CD4-positive, alpha-beta T cell treated with Interleukin-4 for 4 hours (primary cell): ENCODE data around the gene FGF3.
"Not testable (repeated sequence)": the region's sequence is repeated elsewhere in the genome, so short reads cannot be mapped to it uniquely, and the experiment has no call there.

Experiments used
- DNase-seq: peaks from one replicate; pipeline ENCODE4 v3.0.0-alpha.2; 2020

FGF3 gene

DNA sequence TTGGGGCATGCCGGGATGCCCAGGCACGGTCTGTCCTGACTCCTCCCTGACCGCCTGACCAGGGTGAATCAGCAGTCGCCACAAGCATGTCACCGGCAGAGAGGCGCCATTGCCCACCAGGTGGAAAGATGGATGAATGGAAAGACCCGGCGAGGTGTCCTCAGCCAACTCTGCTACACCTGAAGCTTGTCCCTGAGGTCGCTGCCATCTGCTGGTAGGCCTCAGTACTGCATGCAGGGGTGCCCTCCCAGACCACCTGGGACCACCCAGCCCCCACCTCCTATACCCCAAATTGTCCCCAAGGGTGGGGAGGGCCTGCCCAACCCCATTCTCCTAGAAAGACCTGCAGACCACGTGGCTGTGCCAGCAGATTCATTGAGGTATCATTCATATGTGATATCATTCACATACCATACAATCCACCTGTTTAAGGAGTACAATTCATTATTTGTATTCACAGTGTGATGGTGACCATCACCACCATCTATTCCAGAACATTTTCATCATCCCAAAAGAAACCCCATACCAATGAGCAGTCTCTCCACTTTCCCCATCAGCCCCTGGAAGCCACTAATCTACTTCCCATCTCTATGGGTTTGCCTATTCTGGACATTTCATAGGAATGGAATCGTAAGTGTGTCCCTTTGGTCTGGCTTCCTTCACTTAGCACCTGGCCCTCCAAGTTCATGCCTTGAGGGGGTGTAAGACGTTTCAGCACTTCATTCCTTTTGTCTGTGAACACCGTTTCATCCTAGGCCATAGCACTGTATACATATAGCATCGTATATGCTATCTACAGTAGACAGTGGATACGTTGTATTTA, 17.5 kb downstream of the FGF3 start:
- DNase-seq = peak; percentile 4

DNA sequence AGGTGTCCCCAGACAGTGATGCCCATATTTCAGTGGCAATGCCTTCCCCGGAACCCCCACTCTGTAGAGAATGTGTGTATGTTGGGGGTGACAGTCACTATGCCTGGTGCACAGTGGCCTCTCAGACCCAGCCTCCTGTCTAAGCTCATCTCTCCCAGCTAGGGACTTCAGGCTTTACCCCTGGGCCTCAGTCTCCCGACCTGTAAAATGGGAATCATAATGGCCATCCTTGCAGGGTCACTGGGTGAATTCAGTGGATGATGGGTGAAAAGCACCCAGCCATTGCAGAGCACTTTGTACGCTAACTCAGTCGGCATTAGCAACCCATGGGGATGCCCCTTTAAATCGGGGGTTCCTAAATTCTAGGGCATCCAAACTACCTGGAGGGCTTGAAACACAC, 18.9 kb downstream of the FGF3 start:
- DNase-seq = no peak

DNA sequence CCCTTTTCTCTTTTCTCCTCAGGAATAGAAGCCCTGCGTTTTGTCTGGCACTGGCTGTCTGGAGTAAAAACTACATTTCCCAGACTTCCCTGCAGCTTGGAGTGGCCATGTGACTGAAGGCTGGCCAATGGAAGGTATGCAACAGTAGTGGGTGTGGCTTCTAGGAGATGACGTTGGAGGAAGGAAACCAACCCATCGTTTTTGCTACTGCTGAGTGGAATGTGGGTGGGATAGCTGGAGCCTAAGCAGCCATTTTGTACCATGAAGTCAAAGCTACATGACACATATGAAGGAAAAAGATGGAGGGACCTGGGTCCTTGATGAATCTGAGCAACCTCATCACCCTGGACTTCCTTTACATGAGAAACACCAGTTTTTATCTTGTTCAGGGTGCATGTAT, 19.6 kb downstream of the FGF3 start:
- DNase-seq = no peak

DNA sequence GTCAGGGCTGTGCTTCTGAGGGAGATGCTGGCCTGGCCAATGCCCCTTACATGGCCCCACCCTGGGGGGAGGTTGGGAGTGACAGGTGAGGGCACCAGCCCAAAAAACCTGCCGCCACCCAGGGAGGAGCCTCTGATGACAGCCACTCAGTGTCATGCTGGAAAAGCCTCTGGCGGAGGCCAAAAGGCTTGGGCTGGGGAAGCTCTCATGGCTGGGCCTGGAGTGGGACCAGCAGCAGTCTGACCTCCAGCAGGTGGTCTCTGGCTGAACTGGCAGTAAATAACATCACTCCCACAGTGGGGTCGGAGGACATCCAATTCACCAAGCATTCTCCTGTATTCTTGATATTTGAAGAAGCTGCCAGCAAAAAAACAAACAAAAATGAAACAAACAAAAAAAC, 20.1 kb downstream of the FGF3 start:
- no peak for DNase-seq

DNA sequence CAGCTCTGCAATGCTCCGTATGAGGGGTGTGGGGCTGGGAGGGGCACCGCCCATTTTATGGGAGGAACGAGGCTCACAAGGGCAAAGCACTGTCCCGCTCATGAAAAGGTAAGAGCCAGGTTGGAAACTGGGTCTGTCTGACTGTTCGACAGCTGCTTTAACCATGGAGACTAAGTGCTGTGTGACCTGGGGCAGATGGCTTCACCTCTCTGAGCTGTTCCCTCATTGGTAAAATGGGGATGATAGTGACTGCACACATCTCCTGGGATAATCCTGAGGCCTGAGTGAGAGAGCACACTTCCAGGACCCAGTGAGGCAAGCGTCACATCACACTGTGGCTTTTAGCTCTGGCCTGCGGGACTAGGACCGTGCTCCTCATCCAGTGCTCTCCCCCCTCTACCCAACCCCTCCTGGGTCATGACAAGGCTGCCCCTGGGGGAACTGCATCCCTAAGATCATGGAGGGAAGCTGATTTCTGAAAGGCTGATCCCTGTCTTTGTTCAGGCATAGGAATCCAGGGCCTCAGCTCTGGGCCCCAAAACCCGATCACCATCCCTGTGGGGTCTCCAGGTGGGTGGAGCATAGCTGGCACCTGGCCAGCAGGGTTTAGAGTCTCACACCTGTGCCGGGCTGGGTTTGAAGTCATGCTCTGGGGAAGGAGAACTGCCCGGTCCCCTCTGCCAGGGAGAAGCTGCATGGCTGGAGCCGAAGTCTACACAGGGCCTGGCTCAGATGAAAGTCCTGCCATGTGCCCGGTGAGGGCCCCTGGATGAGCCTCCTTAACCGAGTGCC, 21.3 kb downstream of the FGF3 start:
- DNase-seq = no peak

DNA sequence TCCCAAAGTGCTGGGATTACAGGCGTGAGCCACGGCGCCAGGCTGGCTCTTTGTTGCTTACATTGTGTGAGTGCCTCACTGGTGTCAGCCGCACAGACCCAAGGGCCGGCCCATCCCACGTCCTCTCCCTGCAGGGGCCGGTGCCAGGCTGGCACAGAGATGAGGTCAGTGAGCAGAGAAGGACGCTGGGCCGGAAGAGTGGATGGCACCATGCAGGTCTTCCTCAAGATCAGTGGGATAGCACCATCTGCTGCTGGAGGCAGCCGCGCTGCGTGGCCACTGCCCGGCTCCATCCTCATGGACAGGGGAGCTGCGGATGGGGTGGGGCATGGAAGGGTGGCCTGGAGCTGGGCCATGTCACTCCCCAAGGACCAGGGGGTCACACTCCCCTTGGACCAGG, 22.1 kb downstream of the FGF3 start:
- DNase-seq = no peak

DNA sequence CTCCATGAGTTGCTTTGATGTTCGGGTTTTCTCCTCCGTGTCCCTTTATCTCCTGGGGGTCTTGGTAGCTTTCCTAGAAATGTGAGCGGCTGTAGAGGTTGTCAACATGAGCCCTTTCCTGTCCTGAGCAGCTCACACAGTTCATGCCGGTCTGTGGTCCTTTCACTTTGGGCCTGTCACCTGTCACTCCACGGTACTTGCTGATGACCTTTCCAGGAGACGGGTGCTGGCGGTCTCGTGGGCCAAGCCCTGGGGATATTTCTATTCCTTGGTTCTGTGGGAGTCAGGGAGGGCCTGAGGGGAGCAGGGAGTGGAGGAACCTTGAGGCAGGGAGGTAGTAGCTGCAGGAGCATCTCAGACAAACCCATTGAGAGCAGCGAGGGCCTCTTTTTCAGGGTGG, 23.2 kb downstream of the FGF3 start:
- no peak for DNase-seq

DNA sequence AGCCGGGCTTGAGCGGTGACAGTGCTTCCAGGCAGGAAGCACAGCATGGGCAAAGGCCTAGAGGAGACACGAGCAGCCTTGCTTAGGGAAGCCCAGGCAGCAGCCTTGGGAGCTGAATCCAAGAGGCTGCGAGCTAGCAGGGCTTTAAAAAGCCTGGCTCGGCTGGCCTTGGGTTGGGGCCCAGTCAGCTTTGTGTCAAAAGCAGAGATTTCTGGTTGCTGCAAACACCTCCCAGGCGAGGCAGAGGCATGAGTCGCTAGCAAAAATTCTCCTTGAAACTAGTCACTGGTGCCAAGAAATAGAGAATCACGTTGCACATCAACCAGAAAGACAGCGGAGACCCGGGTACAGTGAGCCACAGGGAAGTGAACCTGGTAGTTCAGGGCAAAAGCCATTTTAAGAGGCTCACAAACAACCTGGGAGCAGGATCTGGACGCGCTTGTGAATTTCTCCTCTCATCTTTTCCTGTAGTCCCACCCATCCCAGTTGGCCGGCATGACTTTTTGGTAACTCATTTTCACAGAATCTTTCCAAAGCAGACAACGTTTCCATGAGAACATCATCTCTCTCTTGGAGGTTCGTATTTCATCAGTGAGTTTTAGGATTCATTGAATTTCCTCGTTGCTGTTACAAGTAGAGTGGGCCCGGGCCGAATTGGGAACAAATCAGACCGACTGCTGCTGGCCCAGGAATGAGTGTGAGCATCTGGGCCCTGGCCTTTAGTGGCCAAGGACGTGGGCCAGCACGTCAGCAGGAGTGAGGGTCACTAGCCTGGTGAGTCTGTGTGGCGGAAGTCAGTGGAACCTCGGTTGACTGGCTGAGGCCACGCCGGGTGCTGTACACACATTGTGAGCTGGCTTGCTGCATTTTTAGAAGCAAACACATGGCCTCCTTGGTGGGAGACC, 27.7 kb downstream of the FGF3 start:
- DNase-seq = no peak

DNA sequence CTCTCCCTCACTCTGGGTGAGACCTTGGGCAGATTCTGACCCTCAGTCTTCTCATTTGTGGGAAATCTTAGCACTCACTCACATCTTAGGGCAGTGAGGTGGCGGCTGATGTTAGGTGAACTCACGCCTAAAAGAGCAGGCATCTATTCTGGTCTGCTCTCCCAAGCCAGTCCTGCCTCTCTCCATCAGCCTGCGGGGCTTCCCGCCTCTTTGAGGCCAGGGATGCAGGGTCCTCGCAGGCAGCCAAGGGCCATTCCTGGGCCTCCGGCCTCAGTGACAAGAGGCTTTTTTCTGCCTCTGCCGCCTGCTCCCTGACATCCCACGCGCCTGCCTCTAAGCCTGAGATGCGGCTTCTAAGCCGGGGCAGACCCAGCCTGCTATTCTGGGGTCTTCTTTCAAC, 30.3 kb downstream of the FGF3 start:
- no peak for DNase-seq

DNA sequence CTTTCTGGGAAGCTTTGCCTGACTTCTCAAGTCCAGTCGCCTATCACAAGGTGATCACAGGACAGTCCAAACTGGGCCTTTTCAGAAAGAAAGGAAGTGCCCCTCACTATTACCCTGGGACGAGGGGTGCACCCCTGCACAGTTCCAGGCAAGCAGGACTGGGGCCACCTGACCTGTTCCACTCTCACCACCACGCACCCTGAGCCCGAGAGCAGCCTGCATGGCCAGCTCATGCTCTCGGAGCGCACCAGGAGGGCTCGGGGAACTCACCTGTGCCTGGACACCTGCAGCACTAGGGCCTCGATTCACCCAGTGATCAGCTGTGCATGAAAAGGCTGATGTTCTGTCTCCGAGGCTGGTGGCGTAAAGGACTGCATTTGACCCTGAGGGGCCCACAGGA, 31.3 kb downstream of the FGF3 start:
- no peak for DNase-seq

DNA sequence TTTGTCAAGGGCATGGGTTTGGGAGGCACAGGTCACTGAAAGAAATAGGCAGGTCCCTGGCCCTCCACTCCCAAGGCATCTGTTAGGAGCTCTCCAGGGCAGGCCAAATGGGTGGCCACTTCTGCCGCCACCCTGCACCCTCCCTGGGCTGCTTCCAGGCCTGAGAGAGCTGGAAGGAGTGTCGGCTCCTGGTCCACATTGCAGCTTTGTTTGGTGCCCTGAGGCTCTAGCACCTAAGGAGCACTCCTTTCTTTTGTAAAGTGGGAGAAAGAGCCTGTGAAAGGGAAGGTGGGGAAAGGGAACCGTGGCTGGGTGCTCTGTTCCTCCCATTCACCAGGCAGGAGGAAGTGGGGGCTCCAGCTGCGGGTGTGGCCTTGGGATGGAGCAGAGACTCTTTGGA, 31.8 kb downstream of the FGF3 start:
- DNase-seq = no peak

DNA sequence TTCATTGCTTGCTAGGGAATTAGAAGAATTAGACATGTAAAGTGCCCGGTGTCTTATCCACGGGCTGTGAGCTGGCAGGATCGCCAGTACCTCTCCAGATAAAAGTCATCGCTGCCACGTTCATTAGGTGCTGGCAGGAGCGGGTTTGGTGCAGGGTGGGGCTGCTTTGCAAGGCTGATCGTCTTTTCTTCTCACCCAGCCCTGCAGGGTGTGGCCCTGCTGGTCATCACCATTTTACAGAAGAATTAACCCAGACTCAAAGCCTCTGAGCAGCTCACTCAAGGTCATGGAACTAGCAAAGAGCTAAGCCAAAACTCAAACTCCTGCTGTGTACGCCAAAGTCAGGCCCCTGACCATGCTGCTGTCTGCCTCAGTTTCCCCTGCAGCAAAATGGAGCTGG, 38.0 kb downstream of the FGF3 start:
- no peak for DNase-seq

DNA sequence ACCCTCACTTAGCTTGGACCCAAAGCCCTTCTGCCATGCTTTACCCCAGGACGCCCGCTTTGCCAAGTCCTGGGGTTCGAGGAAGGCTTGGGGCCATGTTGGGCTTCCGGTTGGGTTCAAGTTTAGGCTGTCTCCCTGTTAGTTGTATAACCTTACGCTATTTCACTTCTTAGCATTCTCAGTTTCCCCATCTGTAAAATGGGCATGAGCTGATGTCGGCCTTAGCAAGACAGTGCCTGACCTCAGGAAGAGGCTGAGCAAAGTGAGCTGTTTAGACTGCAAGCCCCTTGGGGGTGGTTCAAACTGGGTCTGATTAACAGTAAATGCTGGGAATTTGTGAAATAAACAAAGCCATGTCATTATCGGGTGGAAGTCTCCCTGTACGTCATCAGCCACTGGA, 40.8 kb downstream of the FGF3 start:
- DNase-seq = no peak

DNA sequence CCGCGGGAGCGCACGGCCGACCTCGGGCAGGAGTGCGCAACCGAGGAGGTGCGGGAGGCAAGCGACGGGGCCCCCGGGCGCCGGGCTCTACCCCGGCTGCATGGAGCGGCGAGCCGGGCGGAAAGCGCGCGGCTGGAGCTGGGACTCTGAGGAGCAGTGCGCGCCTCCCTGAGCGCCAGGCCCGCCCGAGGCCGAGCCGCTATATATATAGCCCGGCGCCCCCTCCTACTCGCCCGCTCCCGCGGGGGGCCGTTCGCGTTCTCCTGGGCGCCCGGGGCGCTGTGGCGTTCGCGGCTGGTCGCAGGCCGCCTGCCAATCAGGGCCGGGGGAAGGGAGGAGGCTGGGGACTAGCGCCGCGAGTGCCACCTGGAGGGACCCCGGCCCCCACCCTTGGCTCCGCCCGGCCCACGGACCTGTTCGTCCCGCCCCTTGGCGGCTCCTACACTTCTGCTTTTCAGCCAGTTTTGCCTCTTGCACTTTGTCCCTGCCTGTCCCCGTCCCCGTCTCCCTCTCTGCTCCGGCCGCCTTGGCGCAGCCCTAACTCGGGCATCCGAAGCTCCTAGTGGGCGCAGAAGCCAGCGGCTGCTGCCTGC, 44.0 kb downstream of the FGF3 start, which contains the start of gene FGF4:
Gene FGF4 (minus strand): TSS at position 179 of the 593 bp plus-strand sequence. CDS start 257 bp downstream, outside the sequence.
- DNase-seq = no peak

DNA sequence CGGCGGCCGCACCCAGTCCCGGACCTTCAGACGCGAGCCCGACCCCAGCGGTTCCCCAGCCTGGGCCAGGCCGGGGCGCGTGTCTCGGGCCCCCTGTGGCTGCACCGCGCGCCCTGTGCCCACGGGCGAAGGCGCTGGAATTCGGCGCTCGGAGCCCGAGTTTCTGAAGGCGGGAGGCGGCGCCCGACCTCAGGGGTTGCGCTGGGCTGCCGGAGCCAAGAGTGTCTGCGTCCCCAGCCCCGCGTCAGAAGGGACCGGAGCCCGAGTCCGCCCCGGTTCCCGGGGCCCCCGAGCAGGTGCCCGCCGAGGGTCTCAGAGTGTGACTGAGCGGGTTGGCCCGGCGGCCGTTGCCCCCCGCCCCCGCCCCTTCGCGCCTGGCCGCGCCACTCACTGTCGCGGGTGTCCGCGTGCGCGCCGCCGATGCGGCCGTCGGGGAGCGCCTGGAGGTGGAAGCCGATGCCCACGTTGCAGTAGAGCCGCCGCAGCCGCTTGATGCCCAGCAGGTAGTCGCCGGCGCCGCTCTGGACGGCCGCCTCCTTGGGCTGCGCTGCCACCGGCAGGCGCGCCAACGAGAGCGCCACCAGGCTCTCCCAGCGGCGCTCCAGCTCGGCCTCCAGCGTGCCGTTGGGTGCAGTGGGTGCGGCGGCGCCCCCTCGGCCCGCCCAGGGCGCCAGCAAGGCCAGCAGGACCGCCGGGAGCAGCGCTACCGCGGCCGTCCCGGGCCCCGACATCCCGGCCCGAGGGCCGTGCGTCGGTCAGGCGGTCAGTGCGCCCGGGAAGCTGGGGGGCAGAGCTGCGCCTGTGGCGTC, 44.7 kb downstream of the FGF3 start:
- DNase-seq = no peak

DNA sequence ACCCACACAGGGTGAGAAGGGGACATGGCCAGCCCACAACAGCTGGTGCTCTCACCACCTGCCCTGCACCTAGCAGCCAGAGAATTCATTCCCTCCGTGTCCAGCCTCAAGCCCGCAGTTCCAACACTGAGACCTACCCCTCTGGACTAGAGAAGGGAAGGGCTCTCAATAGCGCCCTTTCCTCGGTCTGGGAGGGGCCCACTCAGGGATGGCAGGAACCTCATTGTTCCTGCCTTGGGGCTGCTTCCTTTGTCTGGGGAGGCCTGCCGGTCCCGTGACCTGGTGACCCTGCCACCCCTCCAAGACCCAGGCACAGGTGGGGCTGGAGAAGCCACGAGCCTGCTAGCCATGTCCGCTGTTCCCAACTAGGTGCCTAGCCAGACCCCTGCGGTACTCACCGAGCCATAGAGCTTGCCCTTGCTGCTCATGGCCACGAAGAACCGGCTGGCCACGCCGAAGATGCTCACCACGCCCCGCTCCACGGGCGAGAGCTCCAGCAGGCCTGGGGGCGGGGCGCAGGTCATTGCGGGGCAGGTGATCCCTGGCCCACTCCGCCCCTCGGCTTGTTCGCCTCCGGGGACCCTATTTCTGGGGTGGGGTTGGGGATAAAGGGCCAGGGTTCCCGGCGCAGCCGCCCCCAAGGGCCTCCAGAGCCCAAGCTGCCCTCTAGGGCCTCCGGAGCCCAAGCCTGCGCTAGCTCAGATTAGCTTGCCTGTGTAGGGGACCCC, 45.4 kb downstream of the FGF3 start:
- no peak for DNase-seq

DNA sequence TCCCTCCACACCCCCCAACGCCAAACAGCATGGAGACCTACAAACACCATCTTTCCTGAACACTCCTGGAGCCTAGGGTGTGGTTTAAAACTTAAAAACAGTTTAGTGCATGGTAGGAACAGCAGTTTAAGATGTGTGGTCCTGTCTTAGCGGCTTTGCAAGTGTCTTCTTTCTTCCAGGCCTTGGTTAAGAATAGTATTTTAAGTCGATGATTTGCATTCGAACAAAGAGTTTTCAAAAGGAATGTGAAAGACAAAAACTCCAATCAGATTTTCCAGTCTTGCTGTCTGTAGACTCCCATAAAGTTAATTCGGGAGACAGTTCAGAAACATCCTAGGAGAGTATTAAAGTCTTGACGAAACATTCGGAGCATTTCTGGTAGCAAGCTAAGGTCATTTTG, 47.8 kb downstream of the FGF3 start:
- DNase-seq = no peak

DNA sequence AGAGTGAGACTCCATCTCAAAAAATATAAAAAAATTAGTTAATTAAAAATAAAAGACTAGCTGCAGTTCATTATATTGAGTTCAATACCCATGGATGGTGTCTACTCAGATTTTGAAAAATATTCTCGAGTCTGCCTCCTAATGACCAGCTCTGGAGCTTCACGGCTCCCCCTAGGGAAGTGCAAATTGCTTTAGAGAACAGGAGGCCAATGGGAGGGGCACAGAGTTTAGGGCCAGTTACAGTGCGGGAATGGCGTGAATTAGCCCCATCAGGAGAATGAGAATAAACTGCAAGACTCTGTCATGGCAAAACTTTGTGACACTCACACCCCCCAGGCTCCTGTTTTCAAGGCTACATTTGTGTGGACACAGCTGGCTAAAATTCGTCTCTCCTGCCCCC, 48.7 kb downstream of the FGF3 start:
- no peak for DNase-seq

DNA sequence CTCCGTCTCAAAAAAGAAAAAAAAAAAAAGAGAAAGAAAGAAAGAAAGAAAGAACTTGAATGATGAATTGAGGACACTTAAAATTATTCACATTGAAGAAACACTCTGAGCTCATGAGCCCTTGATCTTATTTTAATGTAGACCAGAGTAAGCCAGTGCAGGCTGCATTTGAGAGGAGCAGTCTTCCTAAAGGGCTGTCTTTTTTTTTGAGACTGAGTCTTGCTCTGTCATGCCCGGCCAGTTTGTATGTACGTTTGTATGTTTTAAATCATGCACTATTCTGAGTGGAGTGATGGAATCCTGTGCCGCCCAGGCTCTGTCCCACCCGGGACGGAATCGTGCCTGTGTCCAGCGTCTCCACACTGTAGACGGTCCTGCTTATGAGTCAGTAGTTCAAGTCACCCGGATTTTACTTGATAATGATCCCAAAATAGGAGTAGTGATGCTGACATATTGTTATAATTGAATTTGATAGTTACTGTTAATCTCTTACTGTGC, 53.7 kb downstream of the FGF3 start:
- DNase-seq = no peak

DNA sequence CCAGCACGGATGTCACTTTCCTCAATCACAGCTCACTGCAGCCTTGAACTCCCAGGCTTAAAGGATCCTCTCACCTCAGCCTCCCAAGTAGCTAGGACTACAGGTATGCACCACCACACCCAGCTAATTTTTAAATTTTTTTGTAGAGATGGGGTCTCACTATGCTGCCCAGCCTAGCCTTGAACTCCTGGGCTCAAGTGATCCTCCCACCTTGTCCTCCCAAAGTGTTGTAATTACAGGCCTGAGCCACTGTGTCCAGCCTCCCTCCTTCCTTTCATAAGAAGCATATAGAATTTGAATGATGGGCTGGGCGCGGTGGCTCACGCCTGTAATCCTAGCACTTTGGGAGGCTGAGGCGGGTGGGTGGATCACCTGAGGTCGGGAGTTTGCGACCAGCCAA, 54.3 kb downstream of the FGF3 start:
- not testable (repeated sequence) for DNase-seq

DNA sequence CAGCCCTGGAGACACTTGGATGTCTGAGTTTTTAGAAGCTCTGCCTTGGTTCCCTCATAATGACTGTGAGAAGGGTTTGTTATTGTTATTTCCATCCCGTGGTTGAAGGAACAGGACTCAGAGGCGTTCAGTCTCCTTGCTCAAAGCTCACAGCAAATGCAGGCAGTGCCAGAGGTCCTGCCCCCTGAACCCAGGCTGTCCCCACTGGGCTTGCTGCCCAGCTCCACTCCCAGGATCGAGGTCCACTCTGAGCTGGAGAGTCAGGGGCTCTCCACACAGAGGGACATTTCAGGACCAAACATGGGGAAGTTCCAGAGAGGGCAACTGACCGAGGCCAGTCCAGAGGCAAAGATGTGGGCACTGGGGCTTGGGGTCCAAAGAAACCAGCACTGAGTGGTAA, 58.9 kb downstream of the FGF3 start:
- no peak for DNase-seq
